GM12865 (cell line): ENCODE results near the gene LCMT2.

ENCODE experiments used
- DNase-seq: peaks from one replicate; pipeline ENCODE4 v3.0.0; 2010; ENCODE audit warnings: low read depth
- H3K4me3 ChIP-seq: 2 replicates; pipeline ENCODE4 v1.5.1; 2011; ENCODE audit warnings: mild to moderate bottlenecking, low read depth, low read length, control low read depth
- CTCF ChIP-seq: IDR thresholded peaks from 2 replicates; pipeline ENCODE4 v1.5.1; 2011; ENCODE audit warnings: low read length, control low read depth, low read depth, inconsistent platforms; ENCODE audit not compliant: insufficient read depth; ENCODE audit errors: missing control alignments

The LCMT2 gene

DNA sequence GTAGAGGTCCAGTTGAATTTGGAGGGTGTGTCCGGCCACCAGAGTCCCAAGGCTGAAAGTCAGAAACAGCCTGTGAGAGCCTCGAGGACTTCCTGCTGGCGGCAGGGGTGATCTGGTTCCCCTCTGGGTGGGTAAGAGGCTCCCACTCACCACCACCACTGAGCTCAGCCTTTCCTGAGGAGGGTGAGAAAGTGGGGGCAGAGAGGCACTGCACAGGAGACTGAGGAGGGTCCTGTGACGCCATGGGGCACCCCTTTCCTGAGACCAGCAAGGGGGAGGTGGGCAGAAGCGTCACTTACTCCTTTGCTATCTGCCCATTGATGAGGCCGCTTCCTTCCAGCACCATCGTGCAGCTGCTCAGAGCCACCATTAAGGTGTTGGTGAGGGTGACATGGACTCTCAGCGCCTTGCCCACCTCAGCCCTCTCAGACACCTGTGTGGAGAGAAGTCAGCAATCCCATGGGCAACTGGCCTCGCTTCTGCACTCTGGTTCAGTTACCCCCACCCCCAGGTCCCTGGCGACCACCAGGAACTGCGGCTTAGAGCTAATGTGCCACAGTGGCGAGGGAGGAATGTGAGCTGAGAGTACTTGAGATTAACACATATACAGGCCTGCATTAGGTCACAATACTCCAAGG is 53.7 kb downstream of the LCMT2 start:
- H3K4me3 ChIP-seq: no peak overlapping the region
- DNase-seq: no peak
- no peak for TF ChIP-seq CTCF

DNA sequence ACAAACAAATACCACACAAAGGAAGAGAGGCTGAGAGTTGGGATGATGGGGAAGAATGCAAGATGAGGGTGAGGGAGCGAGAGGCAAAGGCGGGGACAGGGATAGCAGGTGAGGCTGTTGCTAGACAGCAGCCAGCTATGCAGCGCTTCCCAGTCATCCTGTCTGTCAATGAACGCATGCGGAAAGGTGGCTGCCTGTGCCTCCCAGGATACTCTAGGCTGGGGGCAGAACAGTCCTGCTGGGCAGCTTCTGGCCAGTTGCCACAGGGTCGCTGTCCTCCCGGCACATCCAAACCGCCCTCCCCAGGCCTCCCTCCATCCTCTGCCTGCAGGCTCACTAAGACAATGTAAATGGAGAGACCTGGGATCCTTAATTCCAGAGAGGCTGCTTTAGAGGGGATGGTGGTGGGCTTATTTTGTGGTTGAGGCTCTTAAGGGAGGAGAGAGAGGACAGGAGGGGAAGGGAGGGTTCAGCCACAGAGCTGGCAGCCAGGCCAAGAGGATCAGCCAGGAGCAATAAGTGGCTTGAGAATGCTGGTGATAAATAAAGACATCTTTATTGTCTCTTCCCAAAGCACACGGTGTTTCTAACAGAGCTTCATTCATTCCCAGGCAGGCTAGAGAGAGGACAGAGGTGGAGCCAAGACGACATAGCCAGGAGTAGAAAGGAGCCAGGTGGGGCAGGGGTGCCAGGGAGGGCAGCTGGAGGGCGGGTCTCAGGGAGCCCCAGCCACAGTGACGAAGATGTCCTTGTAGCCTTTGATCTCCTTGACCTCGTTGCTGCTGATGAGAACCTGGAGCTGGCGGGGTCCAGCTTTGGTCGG is 54.4 kb downstream of the LCMT2 start:
- no peak overlapping the region for H3K4me3 ChIP-seq
- no peak for TF ChIP-seq CTCF
- DNase-seq: no peak

DNA sequence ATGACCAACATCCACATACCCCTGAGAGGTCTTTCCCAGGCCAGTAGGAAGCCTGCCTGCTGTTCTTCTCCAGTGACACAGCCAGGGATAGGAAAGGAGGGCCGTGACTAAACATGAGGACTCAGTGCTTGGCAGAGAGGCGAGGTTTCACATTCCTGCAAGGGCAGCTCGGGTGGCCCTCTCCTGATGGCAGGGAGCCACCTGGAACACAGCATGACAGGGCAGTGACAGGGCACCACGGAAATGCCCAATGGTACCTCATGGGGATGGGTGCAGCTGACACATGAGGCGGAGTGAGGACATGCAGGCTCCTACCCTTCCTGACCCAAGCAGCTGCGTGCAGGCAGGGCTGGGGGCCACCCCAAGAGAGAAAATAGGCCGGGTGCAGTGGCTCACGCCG is 56.2 kb downstream of the LCMT2 start:
- TF ChIP-seq CTCF: no peak
- no peak overlapping the region for H3K4me3 ChIP-seq
- DNase-seq: no peak
